Suprapubic skin (tissue), 4 donors: ENCODE results near the gene UBE2E2. TPM values are rescaled to one million over a fixed set of nuclear protein-coding genes. Genes with fewer than 3 reads are reported as not detected.

ENCODE experiments used
- DNase-seq, 2 donors: peaks; one replicate each; pipeline ENCODE4 v3.0.0-alpha.2; 2019; ENCODE audit warnings: low spot score in 2 of 2
- H3K27ac ChIP-seq: fragments of 200-600 bp; sonication (generic); one replicate; pipeline ENCODE4 v1.5.1; 2019
- H3K27me3 ChIP-seq: fragments of 200-600 bp; sonication (generic); one replicate; pipeline ENCODE4 v1.5.1; 2019
- H3K36me3 ChIP-seq: fragments of 200-600 bp; sonication (generic); one replicate; pipeline ENCODE4 v1.5.1; 2019
- H3K4me1 ChIP-seq: fragments of 200-600 bp; sonication (generic); one replicate; pipeline ENCODE4 v1.5.1; 2019
- H3K4me3 ChIP-seq: fragments of 200-600 bp; sonication (generic); one replicate; pipeline ENCODE4 v1.5.1; 2019; ENCODE audit warnings: mild to moderate bottlenecking
- H3K9me3 ChIP-seq: fragments of 200-600 bp; sonication (generic); one replicate; pipeline ENCODE4 v1.5.1; 2019
- EP300 ChIP-seq: sonication (generic); formaldehyde crosslinking; IDR thresholded peaks from one replicate; pipeline ENCODE4 v1.6.1; 2017; ENCODE audit warnings: antibody characterized with exemption
- POLR2A ChIP-seq, 2 donors: fragments of 450-650 bp; IDR thresholded peaks; one replicate each; pipeline ENCODE4 v1.6.1; 2017; ENCODE audit warnings: antibody characterized with exemption in 2 of 2, mild to moderate bottlenecking in 2 of 2, moderate library complexity in 2 of 2
- POLR2AphosphoS5 ChIP-seq, 3 donors: sonication (generic); formaldehyde crosslinking; IDR thresholded peaks; one replicate each; pipeline ENCODE4 v1.6.1; 2017; ENCODE audit warnings: antibody characterized with exemption in 3 of 3
- WGBS: methylation state at CpG from one replicate; pipeline ENCODE4 v1.1.5; 2018; 5-methylcytosine and 5-hydroxymethylcytosine counted together
- total RNA-seq, 4 donors: library from RNA; depleted of rRNA; stranded (reverse); fragments of >200 nt; gene quantifications; one replicate each; pipeline ENCODE4 v1.1.0, GENCODE V29; 2016
- TF ChIP-seq, protein P1 (sequence below), 2 donors: fragments of 200-600 bp in 1 of 2; fragments of 450-650 bp in 1 of 2; sonication (generic) in 1 of 2; IDR thresholded peaks; one replicate each; pipeline ENCODE4 v1.5.1; 2016 to 2019; ENCODE audit warnings: antibody characterized with exemption in 2 of 2, mild to moderate bottlenecking in 1 of 2, moderate library complexity in 1 of 2

The UBE2E2 gene
- total RNA-seq, 4 donors from 2014 or later, result 30.2 to 65.4 (median 34.8) TPM

DNA sequence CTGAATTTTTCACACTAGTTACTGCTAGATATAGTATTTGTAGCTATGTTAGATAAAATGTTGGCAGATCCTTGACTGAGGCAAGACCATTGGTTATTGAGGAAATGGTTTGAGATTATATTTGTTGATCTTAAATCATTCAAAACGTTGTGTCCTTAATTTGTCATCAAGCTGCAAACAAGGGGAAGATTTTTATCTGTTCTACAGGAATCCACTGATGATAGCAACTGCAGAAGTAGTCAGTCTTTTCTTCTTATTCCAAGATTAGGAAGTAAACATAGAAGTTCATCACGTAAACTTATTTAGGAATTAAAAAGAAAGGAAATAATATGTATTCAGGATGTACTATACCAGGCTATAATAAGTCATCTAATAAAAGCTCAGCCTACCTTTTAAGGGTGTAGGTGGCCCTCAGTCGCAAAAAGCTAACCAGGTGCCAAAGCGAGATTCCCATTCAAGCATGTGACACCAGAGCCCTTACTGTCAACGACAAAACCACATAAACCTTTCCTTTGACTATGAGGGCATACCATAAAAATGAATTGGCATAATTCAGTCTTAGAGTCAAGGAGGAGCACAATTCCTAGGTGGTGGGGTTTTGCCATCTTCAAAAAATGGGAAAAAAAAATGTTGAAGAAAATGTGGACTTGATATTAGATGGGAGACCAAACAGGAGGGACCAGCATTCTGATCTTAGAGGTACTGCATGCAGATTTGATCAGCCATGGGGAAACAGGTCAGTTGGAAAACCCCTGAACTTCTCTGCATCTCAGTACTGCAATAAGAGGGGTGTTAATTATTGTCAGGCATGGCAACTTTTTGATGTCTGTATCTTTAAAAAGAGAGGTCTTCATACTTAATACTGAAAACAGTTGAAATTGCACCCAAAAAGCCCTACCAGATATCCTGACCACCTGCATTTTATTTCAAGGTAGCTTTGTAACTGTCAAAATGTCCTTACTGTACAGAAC lies 390.1 kb downstream of the UBE2E2 start:
- H3K4me1 ChIP-seq, result no peaks in the 10 kb centered on the region
- no peaks in the 10 kb centered on the region for H3K9me3 ChIP-seq
- WGBS, result 83% methylated on average over 5 of the region's 5 CpGs
- DNase-seq, result no peak
- no peaks in the 10 kb centered on the region for H3K36me3 ChIP-seq
- no peak overlapping the region for H3K4me3 ChIP-seq
- TF ChIP-seq EP300 (no peak), POLR2AphosphoS5 (IDR thresholded peaks at IDR 0.05) (no peak), POLR2A (IDR thresholded peaks at IDR 0.05) (no peak)
- TF ChIP-seq, protein P1, sequence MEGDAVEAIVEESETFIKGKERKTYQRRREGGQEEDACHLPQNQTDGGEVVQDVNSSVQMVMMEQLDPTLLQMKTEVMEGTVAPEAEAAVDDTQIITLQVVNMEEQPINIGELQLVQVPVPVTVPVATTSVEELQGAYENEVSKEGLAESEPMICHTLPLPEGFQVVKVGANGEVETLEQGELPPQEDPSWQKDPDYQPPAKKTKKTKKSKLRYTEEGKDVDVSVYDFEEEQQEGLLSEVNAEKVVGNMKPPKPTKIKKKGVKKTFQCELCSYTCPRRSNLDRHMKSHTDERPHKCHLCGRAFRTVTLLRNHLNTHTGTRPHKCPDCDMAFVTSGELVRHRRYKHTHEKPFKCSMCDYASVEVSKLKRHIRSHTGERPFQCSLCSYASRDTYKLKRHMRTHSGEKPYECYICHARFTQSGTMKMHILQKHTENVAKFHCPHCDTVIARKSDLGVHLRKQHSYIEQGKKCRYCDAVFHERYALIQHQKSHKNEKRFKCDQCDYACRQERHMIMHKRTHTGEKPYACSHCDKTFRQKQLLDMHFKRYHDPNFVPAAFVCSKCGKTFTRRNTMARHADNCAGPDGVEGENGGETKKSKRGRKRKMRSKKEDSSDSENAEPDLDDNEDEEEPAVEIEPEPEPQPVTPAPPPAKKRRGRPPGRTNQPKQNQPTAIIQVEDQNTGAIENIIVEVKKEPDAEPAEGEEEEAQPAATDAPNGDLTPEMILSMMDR (IDR thresholded peaks at IDR 0.05), result no peak
- no peak overlapping the region for H3K27ac ChIP-seq
- no peaks in the 10 kb centered on the region for H3K27me3 ChIP-seq

GRCh38 chr3:23594066-23594465 lies 390.9 kb downstream of the UBE2E2 start:
- Histone ChIP-seq H3K36me3 (no peaks in the 10 kb centered on the region), H3K4me1 (no peaks in the 10 kb centered on the region), H3K9me3 (no peaks in the 10 kb centered on the region), H3K27ac (no peak overlapping the region), H3K4me3 (no peak overlapping the region), H3K27me3 (no peaks in the 10 kb centered on the region)
- no peak for DNase-seq
- WGBS, result 78% methylated on average over 4 of the region's 4 CpGs
- TF ChIP-seq, protein P1 (IDR thresholded peaks at IDR 0.05), result no peak
- TF ChIP-seq POLR2AphosphoS5 (IDR thresholded peaks at IDR 0.05), result no peak
- no peak for TF ChIP-seq POLR2A (IDR thresholded peaks at IDR 0.05)
- no peak for TF ChIP-seq EP300

- no peaks in the 10 kb centered on the region for H3K4me1 ChIP-seq
- DNase-seq, result no peak
- H3K9me3 ChIP-seq, result no peaks in the 10 kb centered on the region
- no peaks in the 10 kb centered on the region for H3K36me3 ChIP-seq
- no peak overlapping the region for H3K4me3 ChIP-seq
- 80% methylated on average over 5 of the region's 5 CpGs for WGBS
- H3K27ac ChIP-seq, result no peak overlapping the region
- TF ChIP-seq EP300 (no peak), POLR2A (IDR thresholded peaks at IDR 0.05) (no peak), POLR2AphosphoS5 (IDR thresholded peaks at IDR 0.05) (no peak)
- TF ChIP-seq, protein P1 (IDR thresholded peaks at IDR 0.05), result no peak
- no peaks in the 10 kb centered on the region for H3K27me3 ChIP-seq
Observed at GRCh38 chr3:23594894-23595670, 392.0 kb downstream of the UBE2E2 start.

DNA sequence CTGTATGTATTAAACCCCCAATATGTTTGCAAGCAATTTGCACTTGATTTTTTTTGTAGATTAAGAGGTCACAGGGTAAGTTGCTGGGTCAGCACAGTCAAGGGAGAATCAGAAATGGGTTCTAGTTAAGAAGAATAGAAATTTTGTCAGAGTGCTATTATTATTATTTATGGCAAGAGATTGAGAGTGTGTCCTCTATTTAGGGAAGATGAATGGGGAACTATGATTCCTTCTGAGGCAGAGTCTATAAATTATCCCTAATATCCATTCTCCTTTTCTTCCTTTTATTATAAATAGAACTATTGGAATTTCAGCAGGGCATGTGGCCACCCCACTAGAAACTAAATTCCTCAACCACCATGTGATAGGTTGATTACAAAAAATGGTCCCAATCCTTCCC lies 392.7 kb downstream of the UBE2E2 start:
- Histone ChIP-seq H3K36me3 (no peaks in the 10 kb centered on the region), H3K4me3 (no peak overlapping the region), H3K27me3 (no peaks in the 10 kb centered on the region), H3K4me1 (no peaks in the 10 kb centered on the region), H3K9me3 (no peaks in the 10 kb centered on the region), H3K27ac (no peak overlapping the region)
- TF ChIP-seq, protein P1 (IDR thresholded peaks at IDR 0.05), result no peak
- TF ChIP-seq POLR2AphosphoS5 (IDR thresholded peaks at IDR 0.05), result no peak
- no peak for TF ChIP-seq POLR2A (IDR thresholded peaks at IDR 0.05)
- TF ChIP-seq EP300, result no peak
- DNase-seq, result no peak
